Keratinocyte (primary cell): Measurements from ENCODE around the gene NOTUM. TPM values are rescaled to one million over a fixed set of nuclear protein-coding genes. Genes with fewer than 3 reads are reported as not detected.

Experiments used
- DNase-seq: peaks from one replicate; pipeline ENCODE4 v3.0.0-alpha.2; 2011; ENCODE audit warnings: low read depth, missing footprints, low spot score
- FAIRE-seq: peaks from 2 replicates; lab custom pipeline; 2011; peaks lifted over from hg19 to GRCh38; lab: Jason Lieb, UNC
- H2AFZ ChIP-seq: 2 replicates; pipeline ENCODE4 v1.6.0; 2012; ENCODE audit warnings: low read length, control low read depth, inconsistent platforms; ENCODE audit not compliant: control insufficient read depth
- H3K27ac ChIP-seq: 2 replicates; pipeline ENCODE4 v1.5.1; 2011; ENCODE audit warnings: low read length; ENCODE audit not compliant: control insufficient read depth, insufficient read depth
- H3K27me3 ChIP-seq: 3 replicates; pipeline ENCODE4 v1.6.0; 2011; ENCODE audit warnings: low read length; ENCODE audit not compliant: control insufficient read depth, insufficient read depth; ENCODE audit errors: extremely low read depth
- H3K36me3 ChIP-seq, 2 experiments: 2 replicates in 1 of 2; 3 replicates in 1 of 2; pipeline ENCODE4 v1.5.1; 2011; ENCODE audit warnings: low read length in 2 of 2, mild to moderate bottlenecking in 1 of 2; ENCODE audit not compliant: control insufficient read depth in 2 of 2, insufficient read depth in 2 of 2; ENCODE audit errors: extremely low read depth in 1 of 2
- H3K4me1 ChIP-seq: 3 replicates; pipeline ENCODE4 v1.5.1; 2011; ENCODE audit warnings: low read length; ENCODE audit not compliant: control insufficient read depth, insufficient read depth; ENCODE audit errors: extremely low read depth
- H3K4me2 ChIP-seq: 3 replicates; pipeline ENCODE4 v1.6.0; 2011; ENCODE audit warnings: low read depth, low read length; ENCODE audit not compliant: control insufficient read depth, insufficient read depth; ENCODE audit errors: extremely low read depth
- H3K4me3 ChIP-seq, 3 experiments: fragments of 200-600 bp in 1 of 3; sonication (generic) in 1 of 3; 2 replicates in 2 of 3; 3 replicates in 1 of 3; pipeline ENCODE4 v1.5.1; 2011 to 2016; ENCODE audit warnings: low read length in 3 of 3, mild to moderate bottlenecking in 3 of 3, control low read depth in 2 of 3, inconsistent platforms in 1 of 3, low read depth in 1 of 3, mixed read lengths in 1 of 3, mixed run types in 1 of 3, moderate library complexity in 1 of 3; ENCODE audit not compliant: control insufficient read depth in 2 of 3, insufficient read depth in 2 of 3; ENCODE audit errors: extremely low read depth in 1 of 3
- H3K79me2 ChIP-seq: 2 replicates; pipeline ENCODE4 v1.6.0; 2012; ENCODE audit warnings: low read length; ENCODE audit not compliant: control insufficient read depth, insufficient read depth
- H3K9ac ChIP-seq: 3 replicates; pipeline ENCODE4 v1.6.0; 2011; ENCODE audit warnings: low read length; ENCODE audit not compliant: control insufficient read depth, insufficient read depth; ENCODE audit errors: extremely low read depth
- H3K9me1 ChIP-seq: 3 replicates; pipeline ENCODE4 v1.6.0; 2011; ENCODE audit warnings: low read length; ENCODE audit not compliant: control insufficient read depth, insufficient read depth; ENCODE audit errors: extremely low read depth
- H3K9me3 ChIP-seq: 2 replicates; pipeline ENCODE4 v1.5.1; 2012; ENCODE audit warnings: low read depth, low read length; ENCODE audit not compliant: control insufficient read depth
- H4K20me1 ChIP-seq: 3 replicates; pipeline ENCODE4 v1.6.0; 2011; ENCODE audit warnings: low read length; ENCODE audit not compliant: control insufficient read depth, insufficient read depth; ENCODE audit errors: extremely low read depth
- CTCF ChIP-seq, 3 experiments: IDR thresholded peaks in 1 of 3; conservative IDR thresholded peaks in 1 of 3; optimal IDR thresholded peaks in 1 of 3; 2 replicates in 2 of 3; 3 replicates in 1 of 3; pipeline versions ENCODE3 to v1.5.1; 2011; ENCODE audit warnings: low read length in 3 of 3, mild to moderate bottlenecking in 3 of 3, moderate library complexity in 2 of 3, control low read depth in 1 of 3, inconsistent platforms in 1 of 3; ENCODE audit not compliant: insufficient read depth in 2 of 3; ENCODE audit errors: extremely low read depth in 1 of 3
- EZH2 ChIP-seq: IDR thresholded peaks from one replicate; pipeline ENCODE4 v1.6.1; 2012; ENCODE audit warnings: inconsistent platforms, mild to moderate bottlenecking, low read length, moderate library complexity
- dilution Hi-C: fragments of 300-500 bp; cut with MboI; formaldehyde crosslinking; loops from one replicate; pipeline ENCODE4 v1.7.0; 2020; ENCODE audit warnings: low sequenced_read_pairs; ENCODE audit not compliant: extremely low pct_ligation_motif_present
- polyA plus RNA-seq, 5 experiments: library from polyadenylated mRNA; depleted of rRNA in 3 of 5; stranded (reverse) in 3 of 5; stranded (forward) in 1 of 5; unstranded in 1 of 5; fragments of >200 nt; gene quantifications; 1 replicate in 1 of 5; 2 replicates in 3 of 5; 3 replicates in 1 of 5; pipeline versions ENCODE4 v1.2.1 to v1.2.3, GENCODE V29; 2011 to 2012; ENCODE audit warnings: missing spikeins in 2 of 5, low read depth in 1 of 5, low replicate concordance in 1 of 5

The NOTUM gene
- polyA plus RNA-seq, 1 donor (not counting 4 experiments of a cell fraction or from before 2014, with no cell fraction given), result not detected

DNA sequence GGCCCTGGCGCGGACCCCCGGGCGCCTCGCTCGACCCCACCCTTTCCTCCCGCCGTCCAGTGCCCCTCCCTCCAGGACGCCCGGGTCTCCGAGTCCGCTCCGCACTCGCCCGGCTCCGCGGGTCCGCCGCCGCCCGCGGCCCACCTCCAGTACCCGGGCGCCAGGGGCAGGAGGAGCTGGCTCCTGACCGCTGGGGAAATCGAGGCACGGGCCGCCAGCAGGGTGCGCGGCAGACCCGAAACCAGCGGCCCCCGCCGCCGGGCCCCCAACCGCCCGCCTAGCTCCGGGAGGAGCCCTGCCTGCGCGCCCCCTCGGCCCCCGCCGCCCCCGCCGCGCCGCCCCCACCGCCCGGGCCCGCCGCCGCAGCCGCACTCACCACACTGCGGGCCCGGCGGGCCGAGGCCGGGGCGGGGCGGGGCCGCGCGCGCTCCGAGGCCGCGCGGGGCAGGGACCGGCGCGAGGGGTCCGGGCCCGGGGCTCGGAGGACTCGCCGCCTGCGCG, 33.8 kb downstream of the NOTUM start:
- H3K27ac ChIP-seq, result peak overlapping the region; percentile 85
- H4K20me1 ChIP-seq, result peaks cover 5% of the 10 kb centered on the region
- H3K27me3 ChIP-seq, result no peaks in the 10 kb centered on the region
- peaks cover 2 to 4% of the 10 kb centered on the region in 2 experiments for H3K36me3 ChIP-seq
- no peak overlapping the region for H3K4me2 ChIP-seq
- peaks cover 47% of the 10 kb centered on the region for H3K79me2 ChIP-seq
- no peaks in the 10 kb centered on the region for H3K9me3 ChIP-seq
- DNase-seq (no peak), FAIRE-seq (no peak)
- TF ChIP-seq EZH2, result no peak
- TF ChIP-seq CTCF (optimal IDR thresholded peaks at IDR 0.05 in 1 of 3, IDR thresholded peaks at IDR 0.05 in 1 of 3, conservative IDR thresholded peaks at IDR 0.05 in 1 of 3; ENCODE audit: extremely low read depth in 1 of 3, insufficient read depth in 2 of 3, low read length in 3 of 3), result no peak
- H2AFZ ChIP-seq, result no peak overlapping the region
- peaks cover 35% of the 10 kb centered on the region for H3K4me1 ChIP-seq
- dilution Hi-C loops, result no loop called here
- H3K4me3 ChIP-seq, result peak overlapping the region; percentile 78 to 84 (median 79)
- peak overlapping the region; percentile 88 for H3K9ac ChIP-seq
- no peaks in the 10 kb centered on the region for H3K9me1 ChIP-seq

GRCh38 chr17:81926451-81927151, 34.4 kb downstream of the NOTUM start:
- H3K36me3 ChIP-seq, result peaks cover 6 to 10% of the 10 kb centered on the region in 2 experiments
- FAIRE-seq (no peak), DNase-seq (no peak)
- H2AFZ ChIP-seq, result no peak overlapping the region
- H3K27me3 ChIP-seq, result no peaks in the 10 kb centered on the region
- H3K4me1 ChIP-seq, result peaks cover 35% of the 10 kb centered on the region
- peak overlapping the region; percentile 88 for H3K9ac ChIP-seq
- peaks cover 5% of the 10 kb centered on the region for H4K20me1 ChIP-seq
- H3K4me2 ChIP-seq, result peak overlapping the region; percentile 84
- H3K9me3 ChIP-seq, result no peaks in the 10 kb centered on the region
- H3K4me3 ChIP-seq, result peak overlapping the region; percentile 78 to 84 (median 79)
- dilution Hi-C loops, result no loop called here
- no peaks in the 10 kb centered on the region for H3K9me1 ChIP-seq
- peak overlapping the region; percentile 85 for H3K27ac ChIP-seq
- peaks cover 52% of the 10 kb centered on the region for H3K79me2 ChIP-seq
- TF ChIP-seq EZH2, result no peak
- TF ChIP-seq CTCF (optimal IDR thresholded peaks at IDR 0.05 in 1 of 3, IDR thresholded peaks at IDR 0.05 in 1 of 3, conservative IDR thresholded peaks at IDR 0.05 in 1 of 3; ENCODE audit: extremely low read depth in 1 of 3, insufficient read depth in 2 of 3, low read length in 3 of 3), result no peak
